SK-N-SH (cell line): Measurements from ENCODE around the gene DNAJB1. TPM values are rescaled to one million over a fixed set of nuclear protein-coding genes. Genes with fewer than 3 reads are reported as not detected.

Source experiments
- polyA plus RNA-seq, 3 experiments: library from polyadenylated mRNA; depleted of rRNA; stranded (reverse); fragments of >200 nt; gene quantifications; 2 replicates each; pipeline ENCODE4 v1.2.3, GENCODE V29; 2012
- small RNA-seq, 7 experiments: library from RNA; depleted of rRNA; stranded (forward); fragments of <200 nt; gene quantifications; one replicate each; pipeline ENCODE3, GENCODE V24; 2012
- TF ChIP-seq, protein P1 (sequence below): IDR thresholded peaks from 2 replicates; pipeline ENCODE4 v1.6.1; 2012; ENCODE audit warnings: mild to moderate bottlenecking, low read depth, low read length, moderate library complexity
- TF ChIP-seq, protein P2 (sequence below): IDR thresholded peaks from 2 replicates; pipeline ENCODE4 v1.4.0; 2012; ENCODE audit warnings: low read depth

The DNAJB1 gene
- polyA plus RNA-seq, 1 of the 3 experiments (the other 2 are of a cell fraction): 103 TPM

- TF ChIP-seq, protein P1, sequence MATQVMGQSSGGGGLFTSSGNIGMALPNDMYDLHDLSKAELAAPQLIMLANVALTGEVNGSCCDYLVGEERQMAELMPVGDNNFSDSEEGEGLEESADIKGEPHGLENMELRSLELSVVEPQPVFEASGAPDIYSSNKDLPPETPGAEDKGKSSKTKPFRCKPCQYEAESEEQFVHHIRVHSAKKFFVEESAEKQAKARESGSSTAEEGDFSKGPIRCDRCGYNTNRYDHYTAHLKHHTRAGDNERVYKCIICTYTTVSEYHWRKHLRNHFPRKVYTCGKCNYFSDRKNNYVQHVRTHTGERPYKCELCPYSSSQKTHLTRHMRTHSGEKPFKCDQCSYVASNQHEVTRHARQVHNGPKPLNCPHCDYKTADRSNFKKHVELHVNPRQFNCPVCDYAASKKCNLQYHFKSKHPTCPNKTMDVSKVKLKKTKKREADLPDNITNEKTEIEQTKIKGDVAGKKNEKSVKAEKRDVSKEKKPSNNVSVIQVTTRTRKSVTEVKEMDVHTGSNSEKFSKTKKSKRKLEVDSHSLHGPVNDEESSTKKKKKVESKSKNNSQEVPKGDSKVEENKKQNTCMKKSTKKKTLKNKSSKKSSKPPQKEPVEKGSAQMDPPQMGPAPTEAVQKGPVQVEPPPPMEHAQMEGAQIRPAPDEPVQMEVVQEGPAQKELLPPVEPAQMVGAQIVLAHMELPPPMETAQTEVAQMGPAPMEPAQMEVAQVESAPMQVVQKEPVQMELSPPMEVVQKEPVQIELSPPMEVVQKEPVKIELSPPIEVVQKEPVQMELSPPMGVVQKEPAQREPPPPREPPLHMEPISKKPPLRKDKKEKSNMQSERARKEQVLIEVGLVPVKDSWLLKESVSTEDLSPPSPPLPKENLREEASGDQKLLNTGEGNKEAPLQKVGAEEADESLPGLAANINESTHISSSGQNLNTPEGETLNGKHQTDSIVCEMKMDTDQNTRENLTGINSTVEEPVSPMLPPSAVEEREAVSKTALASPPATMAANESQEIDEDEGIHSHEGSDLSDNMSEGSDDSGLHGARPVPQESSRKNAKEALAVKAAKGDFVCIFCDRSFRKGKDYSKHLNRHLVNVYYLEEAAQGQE: no peak
- TF ChIP-seq, protein P2, sequence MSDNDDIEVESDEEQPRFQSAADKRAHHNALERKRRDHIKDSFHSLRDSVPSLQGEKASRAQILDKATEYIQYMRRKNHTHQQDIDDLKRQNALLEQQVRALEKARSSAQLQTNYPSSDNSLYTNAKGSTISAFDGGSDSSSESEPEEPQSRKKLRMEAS: no peak
Observed at GRCh38 chr19:14467391-14467790, 50.8 kb downstream of the DNAJB1 start (continued).

Small RNAs within 50 kb of the gene (small RNA-seq; reads per million reads assigned to genes)
- 0 reads per million in 7 experiments for gene SNRPGP15

Other genes starting within 250 kb of the DNAJB1 start
- gene ADGRE5, start 137.0 kb downstream of the DNAJB1 start, polyA plus RNA-seq (2012; rRNA removed): 4.0 and 5.5 TPM in 2 replicates
- gene DDX39A, start 99.1 kb downstream of the DNAJB1 start, polyA plus RNA-seq (2012; rRNA removed): 78.0 and 88.8 TPM in 2 replicates
- gene PKN1, start 85.1 kb downstream of the DNAJB1 start, polyA plus RNA-seq (2012; rRNA removed): 68.0 and 99.6 TPM in 2 replicates
- gene PTGER1, start 43.0 kb downstream of the DNAJB1 start, polyA plus RNA-seq (2012; rRNA removed): 4.6 and 6.0 TPM in 2 replicates
- 138 and 144 TPM in 2 replicates for gene GIPC1, start 22.3 kb downstream of the DNAJB1 start, polyA plus RNA-seq (2012; rRNA removed)
- gene TECR, start 11.2 kb upstream of the DNAJB1 start, polyA plus RNA-seq (2012; rRNA removed): 87.9 and 110 TPM in 2 replicates
- gene NDUFB7, start 53.7 kb upstream of the DNAJB1 start, polyA plus RNA-seq (2012; rRNA removed): 458 and 465 TPM in 2 replicates
- 0.05 TPM in 1 of 2 replicates, not detected in the other for gene CLEC17A, start 64.7 kb upstream of the DNAJB1 start, polyA plus RNA-seq (2012; rRNA removed)
- gene ADGRE3, start 156.4 kb upstream of the DNAJB1 start, polyA plus RNA-seq (2012; rRNA removed): not detected in 2 replicates
- gene ZNF333, start 171.7 kb upstream of the DNAJB1 start, polyA plus RNA-seq (2012; rRNA removed): 15.2 and 19.6 TPM in 2 replicates